G401 (cell line): ENCODE data around the gene KRTAP5-11. TPM values are rescaled to one million over a fixed set of nuclear protein-coding genes. Genes with fewer than 3 reads are reported as not detected.
"Not testable (repeated sequence)": the region's sequence is repeated elsewhere in the genome, so short reads cannot be mapped to it uniquely, and the experiment has no call there.

Experiments used
- DNase-seq: peaks from one replicate; pipeline ENCODE4 v3.0.0-alpha.2; 2015; ENCODE audit warnings: low spot score
- in situ Hi-C: cut with HindIII; loops from 2 replicates; pipeline ENCODE4 v1.10.0; 2016; ENCODE audit warnings: low sequenced_read_pairs, mixed read lengths
- total RNA-seq: library from RNA; depleted of rRNA; stranded (reverse); fragments of >200 nt; shearing (Covaris generic); gene quantifications from 2 replicates; pipeline ENCODE4 v1.2.3, GENCODE V29; 2014; rRNA removed

The KRTAP5-11 gene
- total RNA-seq, 1 experiment from 2014 or later: not detected

- in situ Hi-C loops, DNase-seq: not testable (repeated sequence)
These were observed 44.6 kb downstream of the KRTAP5-11 start, which contains the start of gene KRTAP5-8 for GRCh38 chr11:71537977-71538665. TSS of gene KRTAP5-8 (plus strand) at chr11:71538025. CDS start at chr11:71538056, 31 bp downstream.

GRCh38 chr11:71537537-71537936 lies 45.1 kb downstream of the KRTAP5-11 start:
- in situ Hi-C loops: no loop called here
- DNase-seq: no peak

- DNase-seq: no peak
- in situ Hi-C loops: no loop called here
These were observed 46.9 kb downstream of the KRTAP5-11 start for GRCh38 chr11:71535825-71536224.

GRCh38 chr11:71534711-71535608 lies 47.7 kb downstream of the KRTAP5-11 start:
- DNase-seq, in situ Hi-C loops: not testable (repeated sequence)

GRCh38 chr11:71532036-71532610 lies 50.6 kb downstream of the KRTAP5-11 start:
- no peak for DNase-seq
- in situ Hi-C loops: no loop called here

Other genes starting within 250 kb of the KRTAP5-11 start
- gene DHCR7, start 134.5 kb downstream of the KRTAP5-11 start, total RNA-seq: 46.1 and 71.8 TPM in 2 replicates
- gene NADSYN1, start 129.7 kb downstream of the KRTAP5-11 start, total RNA-seq: 39.1 and 41.1 TPM in 2 replicates
- not detected in 2 replicates for gene KRTAP5-7, start 55.6 kb downstream of the KRTAP5-11 start, total RNA-seq
- gene KRTAP5-8, start 44.9 kb downstream of the KRTAP5-11 start, total RNA-seq: not detected in 2 replicates
- not detected in 2 replicates for gene KRTAP5-9, start 34.5 kb downstream of the KRTAP5-11 start, total RNA-seq
- gene KRTAP5-10, start 17.3 kb downstream of the KRTAP5-11 start, total RNA-seq: not detected in 2 replicates